WERI-Rb-1 (cell line): ENCODE measurements around the gene KIRREL3.

Experiments used
- DNase-seq: peaks from one replicate; pipeline ENCODE4 v3.0.0-alpha.2; 2020
- H3K27ac ChIP-seq: fragments of 250-450 bp; sonication (Bioruptor Pico); 2 replicates; pipeline ENCODE4 v1.5.1; 2020; ENCODE audit warnings: mild to moderate bottlenecking, moderate library complexity
- H3K27me3 ChIP-seq: fragments of 250-450 bp; sonication (Bioruptor Pico); 2 replicates; pipeline ENCODE4 v1.5.1; 2021; ENCODE audit warnings: mild to moderate bottlenecking, low read depth, moderate library complexity; ENCODE audit not compliant: insufficient read depth, severe bottlenecking
- H3K36me3 ChIP-seq: fragments of 250-450 bp; sonication (Bioruptor Pico); 2 replicates; pipeline ENCODE4 v1.5.1; 2020; ENCODE audit warnings: mild to moderate bottlenecking, moderate library complexity
- H3K4me3 ChIP-seq: 2 replicates; pipeline ENCODE4 v1.5.1; 2011; ENCODE audit warnings: low read depth, mild to moderate bottlenecking, control low read depth, low read length
- H3K9me3 ChIP-seq: fragments of 250-450 bp; sonication (Bioruptor Pico); 2 replicates; pipeline ENCODE4 v1.5.1; 2021; ENCODE audit warnings: mild to moderate bottlenecking, moderate library complexity; ENCODE audit not compliant: severe bottlenecking
- CTCF ChIP-seq: IDR thresholded peaks from 2 replicates; pipeline ENCODE4 v1.5.1; 2011; ENCODE audit warnings: low read depth, mild to moderate bottlenecking, control low read depth, inconsistent platforms, low read length

The KIRREL3 gene

GRCh38 chr11:126492331-126493082, 508.1 kb downstream of the KIRREL3 start:
- H3K9me3 ChIP-seq, result no peaks in the 10 kb centered on the region
- H3K27ac ChIP-seq, result no peak overlapping the region
- DNase-seq, result no peak
- TF ChIP-seq CTCF, result no peak
- H3K27me3 ChIP-seq, result no peaks in the 10 kb centered on the region
- H3K4me3 ChIP-seq, result no peak overlapping the region
- H3K36me3 ChIP-seq, result no peaks in the 10 kb centered on the region

GRCh38 chr11:126491092-126491491, 509.5 kb downstream of the KIRREL3 start:
- Histone ChIP-seq H3K9me3 (no peaks in the 10 kb centered on the region), H3K36me3 (no peaks in the 10 kb centered on the region), H3K27ac (no peak overlapping the region), H3K27me3 (no peaks in the 10 kb centered on the region), H3K4me3 (no peak overlapping the region)
- DNase-seq, result no peak
- TF ChIP-seq CTCF, result no peak

GRCh38 chr11:126489836-126490660, 510.5 kb downstream of the KIRREL3 start:
- DNase-seq, result no peak
- no peaks in the 10 kb centered on the region for H3K9me3 ChIP-seq
- H3K27ac ChIP-seq, result no peak overlapping the region
- no peaks in the 10 kb centered on the region for H3K27me3 ChIP-seq
- no peak for TF ChIP-seq CTCF
- H3K36me3 ChIP-seq, result no peaks in the 10 kb centered on the region
- no peak overlapping the region for H3K4me3 ChIP-seq

- no peak overlapping the region for H3K27ac ChIP-seq
- DNase-seq, result no peak
- H3K4me3 ChIP-seq, result no peak overlapping the region
- no peak for TF ChIP-seq CTCF
- no peaks in the 10 kb centered on the region for H3K9me3 ChIP-seq
- H3K27me3 ChIP-seq, result no peaks in the 10 kb centered on the region
- H3K36me3 ChIP-seq, result no peaks in the 10 kb centered on the region
Measured at GRCh38 chr11:126488591-126489370, 511.8 kb downstream of the KIRREL3 start.

- no peak for TF ChIP-seq CTCF
- DNase-seq, result no peak
- Histone ChIP-seq H3K36me3 (no peaks in the 10 kb centered on the region), H3K27me3 (no peaks in the 10 kb centered on the region), H3K27ac (no peak overlapping the region), H3K9me3 (no peaks in the 10 kb centered on the region), H3K4me3 (no peak overlapping the region)
Measured at GRCh38 chr11:126487711-126488110, 512.9 kb downstream of the KIRREL3 start.
